22Rv1 (cell line): ENCODE measurements around the gene TRAPPC1.

ENCODE experiments used
- CTCF ChIP-seq: fragments of 450-650 bp; IDR thresholded peaks from 2 replicates; pipeline ENCODE4 v1.5.1; 2017; ENCODE audit warnings: mild to moderate bottlenecking
- ZFX ChIP-seq: fragments of 450-650 bp; IDR thresholded peaks from 2 replicates; pipeline ENCODE4 v1.6.1; 2017; ENCODE audit warnings: antibody characterized with exemption, borderline replicate concordance

- TF ChIP-seq CTCF (no peak), ZFX (no peak)
Measured at GRCh38 chr17:7916808-7917207, 14.9 kb downstream of the TRAPPC1 start.
